ENCODE measurements around the gene CCDC175.

The CCDC175 gene

GRCh38 chr14:59576332-59577294, at the start of gene CCDC175:
CCDC175 (minus strand) TSS chr14:59576812; CDS start chr14:59576775, 37 bp downstream.
- peak within 1 kb of the TSS; percentile 44 for H3K4me3 ChIP-seq (ENCODE audit: low read depth, low read length)
- DNase-seq (ENCODE audit: low read depth, low spot score): no peak
- ChIA-PET CTCF (interaction anchor here (0.5 to 4.1 kb wide), 29 partner anchors 10 to 607 kb away, joined by 3 to 34 read pairs (median 4); partner anchors contain the start of genes JKAMP and L3HYPDH), POLR2A (no interaction called here)
- TF ChIP-seq CTCF (IDR thresholded peaks at IDR 0.05; ENCODE audit: insufficient read depth, low read length, missing control alignments): peak; percentile 73

- H3K4me3 ChIP-seq (ENCODE audit: low read depth, low read length): no peak overlapping the region
- CTCF ChIA-PET: interaction anchor here (3.6 kb wide), 1 partner anchor 10 kb away, joined by 15 read pairs; no protein-coding TSS in a partner anchor
- no peak for DNase-seq (ENCODE audit: low read depth, low spot score)
- TF ChIP-seq CTCF (IDR thresholded peaks at IDR 0.05; ENCODE audit: insufficient read depth, low read length, missing control alignments): no peak
- POLR2A ChIA-PET: no interaction called here
Measured at GRCh38 chr14:59622631-59623030, 46.0 kb upstream of the CCDC175 start.

- ChIA-PET CTCF (no interaction called here), POLR2A (no interaction called here)
- no peak overlapping the region for H3K4me3 ChIP-seq (ENCODE audit: low read depth, low read length)
- no peak for TF ChIP-seq CTCF (IDR thresholded peaks at IDR 0.05; ENCODE audit: insufficient read depth, low read length, missing control alignments)
- no peak for DNase-seq (ENCODE audit: low read depth, low spot score)
Measured at GRCh38 chr14:59619061-59619460, 42.4 kb upstream of the CCDC175 start.

GRCh38 chr14:59601056-59601455, 24.4 kb upstream of the CCDC175 start:
- CTCF ChIA-PET: no interaction called here
- TF ChIP-seq CTCF (IDR thresholded peaks at IDR 0.05; ENCODE audit: insufficient read depth, low read length, missing control alignments): no peak
- no peak overlapping the region for H3K4me3 ChIP-seq (ENCODE audit: low read depth, low read length)
- POLR2A ChIA-PET: no interaction called here
- no peak for DNase-seq (ENCODE audit: low read depth, low spot score)

- POLR2A ChIA-PET: no interaction called here
- CTCF ChIA-PET: no interaction called here
Measured at GRCh38 chr14:59600211-59600945, 23.8 kb upstream of the CCDC175 start.

More at GRCh38 chr14:59600211-59600945, 23.8 kb upstream of the CCDC175 start:
- no peak for TF ChIP-seq CTCF (IDR thresholded peaks at IDR 0.05; ENCODE audit: insufficient read depth, low read length, missing control alignments)
- DNase-seq (ENCODE audit: low read depth, low spot score): no peak
- no peak overlapping the region for H3K4me3 ChIP-seq (ENCODE audit: low read depth, low read length)
